Measurements from ENCODE around the gene IL18R1.

The IL18R1 gene

GRCh38 chr2:102331311-102331980, 24.1 kb upstream of the IL18R1 start:
- Histone ChIP-seq H3K4me3 (ENCODE audit: low read length) (no peak overlapping the region), H3K4me2 (ENCODE audit: low read length) (no peak overlapping the region), H3K9me2 (replicated peaks; ENCODE audit: control insufficient read depth, low read length) (no peaks in the 10 kb centered on the region), H3K4me1 (ENCODE audit: control insufficient read depth, low read length) (no peaks in the 10 kb centered on the region), H3K27ac (ENCODE audit: low read depth, low read length) (no peak overlapping the region), H4K20me1 (ENCODE audit: control insufficient read depth, insufficient read depth, low read depth, low read length) (no peaks in the 10 kb centered on the region), H3K36me3 (ENCODE audit: control insufficient read depth, low read length) (no peaks in the 10 kb centered on the region), H3K79me2 (ENCODE audit: control insufficient read depth, low read length) (no peaks in the 10 kb centered on the region), H3F3A (ENCODE audit: control insufficient read depth, insufficient read depth) (no peaks in the 10 kb centered on the region), H3K9me3 (ENCODE audit: control insufficient read depth, insufficient read depth, low read length) (no peaks in the 10 kb centered on the region), H3K27me3 (ENCODE audit: control insufficient read depth, low read length) (peaks cover 2% of the 10 kb centered on the region; the same call in 1 of the 2 replicates)
- TF ChIP-seq CTCF (IDR thresholded peaks at IDR 0.05; ENCODE audit: low read depth, low read length, poor library complexity, severe bottlenecking) (no peak), EZH2phosphoT487 (IDR thresholded peaks at IDR 0.05; ENCODE audit: borderline replicate concordance, low read length) (no peak)

GRCh38 chr2:102334486-102334885, 21.1 kb upstream of the IL18R1 start:
- no peaks in the 10 kb centered on the region for H3K9me3 ChIP-seq (ENCODE audit: control insufficient read depth, insufficient read depth, low read length)
- no peaks in the 10 kb centered on the region for H3K9me2 ChIP-seq (replicated peaks; ENCODE audit: control insufficient read depth, low read length)
- H4K20me1 ChIP-seq (ENCODE audit: control insufficient read depth, insufficient read depth, low read depth, low read length): no peaks in the 10 kb centered on the region
- H3K36me3 ChIP-seq (ENCODE audit: control insufficient read depth, low read length): no peaks in the 10 kb centered on the region
- peaks cover 2% of the 10 kb centered on the region; the same call in 1 of the 2 replicates for H3K27me3 ChIP-seq (ENCODE audit: control insufficient read depth, low read length)
- H3K4me3 ChIP-seq (ENCODE audit: low read length): no peak overlapping the region
- H3F3A ChIP-seq (ENCODE audit: control insufficient read depth, insufficient read depth): no peaks in the 10 kb centered on the region
- no peaks in the 10 kb centered on the region for H3K4me1 ChIP-seq (ENCODE audit: control insufficient read depth, low read length)
- no peak overlapping the region for H3K27ac ChIP-seq (ENCODE audit: low read depth, low read length)
- no peak overlapping the region for H3K4me2 ChIP-seq (ENCODE audit: low read length)
- no peaks in the 10 kb centered on the region for H3K79me2 ChIP-seq (ENCODE audit: control insufficient read depth, low read length)
- TF ChIP-seq EZH2phosphoT487 (IDR thresholded peaks at IDR 0.05; ENCODE audit: borderline replicate concordance, low read length) (no peak), CTCF (IDR thresholded peaks at IDR 0.05; ENCODE audit: low read depth, low read length, poor library complexity, severe bottlenecking) (no peak)

GRCh38 chr2:102335871-102336366, 19.7 kb upstream of the IL18R1 start:
- Histone ChIP-seq H3K9me3 (ENCODE audit: control insufficient read depth, insufficient read depth, low read length) (no peaks in the 10 kb centered on the region), H3K4me2 (ENCODE audit: low read length) (no peak overlapping the region), H4K20me1 (ENCODE audit: control insufficient read depth, insufficient read depth, low read depth, low read length) (no peaks in the 10 kb centered on the region), H3F3A (ENCODE audit: control insufficient read depth, insufficient read depth) (no peaks in the 10 kb centered on the region), H3K36me3 (ENCODE audit: control insufficient read depth, low read length) (no peaks in the 10 kb centered on the region), H3K4me3 (ENCODE audit: low read length) (no peak overlapping the region), H3K4me1 (ENCODE audit: control insufficient read depth, low read length) (no peaks in the 10 kb centered on the region), H3K27ac (ENCODE audit: low read depth, low read length) (no peak overlapping the region), H3K9me2 (replicated peaks; ENCODE audit: control insufficient read depth, low read length) (no peaks in the 10 kb centered on the region), H3K27me3 (ENCODE audit: control insufficient read depth, low read length) (peaks cover 2% of the 10 kb centered on the region; the same call in 1 of the 2 replicates), H3K79me2 (ENCODE audit: control insufficient read depth, low read length) (no peaks in the 10 kb centered on the region)
- TF ChIP-seq CTCF (IDR thresholded peaks at IDR 0.05; ENCODE audit: low read depth, low read length, poor library complexity, severe bottlenecking) (no peak), EZH2phosphoT487 (IDR thresholded peaks at IDR 0.05; ENCODE audit: borderline replicate concordance, low read length) (no peak)
